ENCODE data around the gene ESR1. TPM values are rescaled to one million over a fixed set of nuclear protein-coding genes. Genes with fewer than 3 reads are reported as not detected.

ESR1 gene
- total RNA-seq, 6 experiments from 2014 or later, result 1.6 to 59.9 (median 18.6) TPM

GRCh38 chr6:152122434-152122833 lies 315.0 kb downstream of the ESR1 start:
- no peak for TF ChIP-seq POLR2A (IDR thresholded peaks at IDR 0.05)
- TF ChIP-seq CTCF (IDR thresholded peaks at IDR 0.05), result no peak
- no peak for ATAC-seq
- Histone ChIP-seq H3K4me1 (peaks cover 0 to 17% (median 7%) of the 10 kb centered on the region in 4 donors), H3K27me3 (no peaks in the 10 kb centered on the region), H3K9me3 (no peaks in the 10 kb centered on the region), H3K36me3 (peaks cover 0 to 18% (median 6%) of the 10 kb centered on the region in 4 donors), H3K4me3 (no peak overlapping the region), H3K27ac (peak overlapping the region in 1 of 3 donors; percentile 1)
- intact Hi-C loops (cut with DNase I), result no loop called here
- WGBS (ENCODE audit: insufficient coverage, low coverage, low lambda C conversion rate, missing lambda C conversion rate), result 98% methylated on average over 8 of the region's 12 CpGs
- DNase-seq, result no peak

- H3K4me3 ChIP-seq, result no peak overlapping the region
- H3K4me1 ChIP-seq, result peaks cover 0 to 17% (median 7%) of the 10 kb centered on the region in 4 donors
- no peak for TF ChIP-seq CTCF (IDR thresholded peaks at IDR 0.05)
- no peak for TF ChIP-seq POLR2A (IDR thresholded peaks at IDR 0.05)
- no peaks in the 10 kb centered on the region for H3K9me3 ChIP-seq
- intact Hi-C loops (cut with DNase I), result no loop called here
- H3K27me3 ChIP-seq, result no peaks in the 10 kb centered on the region
- no peak overlapping the region for H3K27ac ChIP-seq
- H3K36me3 ChIP-seq, result peaks cover 0 to 20% (median 6%) of the 10 kb centered on the region in 4 donors
- ATAC-seq (no peak), DNase-seq (no peak)
- WGBS (ENCODE audit: insufficient coverage, low coverage, low lambda C conversion rate, missing lambda C conversion rate), result 56% methylated on average over 1 of the region's 3 CpGs
Observed at GRCh38 chr6:152123076-152123475, 315.6 kb downstream of the ESR1 start.

DNA sequence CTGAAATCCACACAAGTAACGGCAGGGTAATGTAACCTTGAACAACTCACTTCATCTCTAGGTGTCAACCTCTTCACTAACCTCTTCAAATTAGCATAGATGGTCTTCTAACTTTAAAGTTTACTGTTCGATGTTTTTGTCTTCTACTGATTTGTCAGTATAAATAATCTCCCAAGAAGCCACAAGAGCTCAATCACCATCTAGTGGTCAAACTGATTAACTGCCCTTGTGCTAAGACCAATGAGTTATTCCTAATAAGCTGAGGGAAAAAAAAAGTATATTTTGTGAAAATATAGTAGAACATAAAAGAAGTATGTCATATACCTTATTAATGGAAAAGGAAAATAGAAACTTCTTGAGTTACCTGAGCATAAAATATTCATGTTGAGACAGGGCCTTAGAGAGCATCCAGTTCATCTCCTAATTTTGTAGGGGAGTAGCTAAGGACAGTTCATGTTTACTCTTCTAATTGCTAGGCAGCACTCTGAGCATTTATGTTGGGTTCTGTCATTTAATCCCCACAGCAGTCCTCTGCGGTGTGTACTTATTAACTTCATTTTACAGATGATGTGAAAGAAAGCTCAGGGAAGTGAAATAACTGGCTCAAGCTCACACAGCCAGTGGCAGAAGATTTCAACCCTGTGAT lies 317.1 kb downstream of the ESR1 start:
- H3K27me3 ChIP-seq, result no peaks in the 10 kb centered on the region
- ATAC-seq (peak; percentile 69 to 87 (median 77)), DNase-seq (no peak)
- no peaks in the 10 kb centered on the region for H3K9me3 ChIP-seq
- no peak overlapping the region for H3K27ac ChIP-seq
- intact Hi-C loops (cut with DNase I), result no loop called here
- peaks cover 0 to 32% (median 5%) of the 10 kb centered on the region in 4 donors for H3K36me3 ChIP-seq
- TF ChIP-seq POLR2A (IDR thresholded peaks at IDR 0.05) (no peak), CTCF (IDR thresholded peaks at IDR 0.05) (peak; percentile 76 to 93 (median 82))
- 48% methylated on average over 3 of the region's 3 CpGs for WGBS (ENCODE audit: insufficient coverage, low coverage, low lambda C conversion rate, missing lambda C conversion rate)
- no peak overlapping the region for H3K4me3 ChIP-seq
- peaks cover 0 to 17% (median 7%) of the 10 kb centered on the region in 4 donors for H3K4me1 ChIP-seq

GRCh38 chr6:152127432-152128165 lies 320.1 kb downstream of the ESR1 start:
- H3K4me3 ChIP-seq, result no peak overlapping the region
- ATAC-seq (no peak), DNase-seq (no peak)
- no peak overlapping the region for H3K27ac ChIP-seq
- H3K36me3 ChIP-seq, result peaks cover 0 to 30% (median 11%) of the 10 kb centered on the region in 4 donors
- H3K4me1 ChIP-seq, result peaks cover 0 to 17% (median 3%) of the 10 kb centered on the region in 4 donors
- no peaks in the 10 kb centered on the region for H3K9me3 ChIP-seq
- no peaks in the 10 kb centered on the region for H3K27me3 ChIP-seq
- intact Hi-C loops (cut with DNase I), result no loop called here
- 91% methylated on average over 8 of the region's 8 CpGs for WGBS (ENCODE audit: insufficient coverage, low coverage, low lambda C conversion rate, missing lambda C conversion rate)
- TF ChIP-seq POLR2A (IDR thresholded peaks at IDR 0.05) (no peak), CTCF (IDR thresholded peaks at IDR 0.05) (no peak)

All from right lobe of liver (tissue), 6 donors.